ENCODE measurements around the gene SMARCA5.

The SMARCA5 gene, protein sequence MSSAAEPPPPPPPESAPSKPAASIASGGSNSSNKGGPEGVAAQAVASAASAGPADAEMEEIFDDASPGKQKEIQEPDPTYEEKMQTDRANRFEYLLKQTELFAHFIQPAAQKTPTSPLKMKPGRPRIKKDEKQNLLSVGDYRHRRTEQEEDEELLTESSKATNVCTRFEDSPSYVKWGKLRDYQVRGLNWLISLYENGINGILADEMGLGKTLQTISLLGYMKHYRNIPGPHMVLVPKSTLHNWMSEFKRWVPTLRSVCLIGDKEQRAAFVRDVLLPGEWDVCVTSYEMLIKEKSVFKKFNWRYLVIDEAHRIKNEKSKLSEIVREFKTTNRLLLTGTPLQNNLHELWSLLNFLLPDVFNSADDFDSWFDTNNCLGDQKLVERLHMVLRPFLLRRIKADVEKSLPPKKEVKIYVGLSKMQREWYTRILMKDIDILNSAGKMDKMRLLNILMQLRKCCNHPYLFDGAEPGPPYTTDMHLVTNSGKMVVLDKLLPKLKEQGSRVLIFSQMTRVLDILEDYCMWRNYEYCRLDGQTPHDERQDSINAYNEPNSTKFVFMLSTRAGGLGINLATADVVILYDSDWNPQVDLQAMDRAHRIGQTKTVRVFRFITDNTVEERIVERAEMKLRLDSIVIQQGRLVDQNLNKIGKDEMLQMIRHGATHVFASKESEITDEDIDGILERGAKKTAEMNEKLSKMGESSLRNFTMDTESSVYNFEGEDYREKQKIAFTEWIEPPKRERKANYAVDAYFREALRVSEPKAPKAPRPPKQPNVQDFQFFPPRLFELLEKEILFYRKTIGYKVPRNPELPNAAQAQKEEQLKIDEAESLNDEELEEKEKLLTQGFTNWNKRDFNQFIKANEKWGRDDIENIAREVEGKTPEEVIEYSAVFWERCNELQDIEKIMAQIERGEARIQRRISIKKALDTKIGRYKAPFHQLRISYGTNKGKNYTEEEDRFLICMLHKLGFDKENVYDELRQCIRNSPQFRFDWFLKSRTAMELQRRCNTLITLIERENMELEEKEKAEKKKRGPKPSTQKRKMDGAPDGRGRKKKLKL

DNA sequence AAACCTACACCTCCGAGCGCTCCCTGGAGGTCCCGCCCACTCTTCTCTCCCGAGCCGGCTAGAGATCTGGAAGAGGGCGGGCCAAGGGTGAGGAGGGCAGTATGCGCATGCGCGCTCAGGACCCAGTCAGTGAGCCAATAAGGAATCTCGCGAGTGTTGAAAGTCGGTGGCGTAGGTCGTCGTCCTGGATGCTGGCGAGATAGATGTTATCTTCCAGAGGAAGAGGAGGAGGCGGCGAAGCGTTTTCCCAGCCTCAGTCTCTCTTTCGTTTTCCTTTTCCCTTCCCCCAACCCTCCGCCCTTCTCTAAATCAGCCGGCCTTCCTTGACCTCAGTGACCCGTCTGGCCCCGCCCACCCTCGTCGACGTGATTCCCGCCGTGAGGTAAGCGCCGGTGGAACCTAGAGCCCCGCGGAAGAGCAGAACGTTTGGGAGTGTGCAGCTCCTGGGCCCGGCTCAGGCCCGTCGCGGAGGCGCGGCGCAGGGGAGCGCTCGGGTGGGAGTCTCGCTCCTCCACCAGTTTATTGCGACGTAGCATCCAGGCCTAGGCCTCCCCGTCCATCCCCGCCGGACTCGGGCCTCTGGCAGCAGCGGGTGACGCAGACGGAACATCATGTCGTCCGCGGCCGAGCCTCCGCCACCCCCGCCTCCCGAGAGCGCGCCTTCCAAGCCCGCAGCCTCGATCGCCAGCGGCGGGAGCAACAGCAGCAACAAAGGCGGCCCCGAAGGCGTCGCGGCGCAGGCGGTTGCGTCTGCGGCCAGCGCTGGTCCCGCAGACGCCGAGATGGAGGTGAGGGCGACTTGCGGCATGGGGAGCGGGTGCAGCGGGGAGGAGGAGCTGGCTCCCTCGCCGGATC, at the start of gene SMARCA5:
Gene SMARCA5 (plus strand): TSS at position 389 of the 855 bp plus-strand sequence. CDS start 223 bp downstream, at position 612.
- TF ChIP-seq ZNF274 (IDR thresholded peaks at IDR 0.05; ENCODE audit: low read depth, low read length) = no peak
- peak within 1 kb of the TSS; percentile 87 for H3K4me3 ChIP-seq (ENCODE audit: low read length)

DNA sequence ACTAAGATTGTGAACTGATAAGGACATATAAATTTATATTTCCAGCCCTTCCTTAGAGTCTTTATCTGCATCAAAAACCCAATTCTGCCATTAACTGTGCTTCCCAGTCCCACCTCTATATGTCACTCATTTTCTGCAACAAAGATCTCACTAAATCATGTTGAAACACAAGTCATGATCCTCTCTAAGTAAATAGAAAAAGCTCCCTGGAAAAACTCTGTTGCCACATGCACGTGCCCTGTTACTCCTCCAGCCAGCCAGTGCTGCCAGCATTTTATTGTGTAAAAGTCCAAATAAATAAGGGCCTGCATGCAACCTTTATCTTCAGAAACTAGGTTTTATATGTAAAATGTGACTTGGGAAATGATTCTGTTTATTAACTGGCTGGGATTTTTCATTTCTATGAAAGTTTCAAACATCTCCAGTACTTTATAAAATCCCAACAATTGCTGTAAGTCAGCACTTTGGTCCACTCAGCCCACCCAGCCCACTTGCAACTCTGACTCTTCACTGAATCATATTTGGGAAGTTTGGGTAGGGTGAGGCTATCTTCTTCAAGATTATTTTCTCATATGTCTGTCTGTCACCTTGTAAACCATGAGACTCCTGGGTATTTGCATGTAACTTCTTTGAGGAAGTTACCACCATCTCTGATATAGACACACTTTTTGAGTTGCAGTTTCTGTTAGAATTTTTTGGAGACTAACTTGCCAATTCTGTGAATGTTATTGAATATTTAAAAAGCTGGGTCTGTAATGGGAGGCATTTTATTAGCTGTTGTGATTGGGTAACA, 40.0 kb upstream of the SMARCA5 start:
- no peak overlapping the region for H3K4me3 ChIP-seq (ENCODE audit: low read length)
- TF ChIP-seq ZNF274 (IDR thresholded peaks at IDR 0.05; ENCODE audit: low read depth, low read length) = no peak

DNA sequence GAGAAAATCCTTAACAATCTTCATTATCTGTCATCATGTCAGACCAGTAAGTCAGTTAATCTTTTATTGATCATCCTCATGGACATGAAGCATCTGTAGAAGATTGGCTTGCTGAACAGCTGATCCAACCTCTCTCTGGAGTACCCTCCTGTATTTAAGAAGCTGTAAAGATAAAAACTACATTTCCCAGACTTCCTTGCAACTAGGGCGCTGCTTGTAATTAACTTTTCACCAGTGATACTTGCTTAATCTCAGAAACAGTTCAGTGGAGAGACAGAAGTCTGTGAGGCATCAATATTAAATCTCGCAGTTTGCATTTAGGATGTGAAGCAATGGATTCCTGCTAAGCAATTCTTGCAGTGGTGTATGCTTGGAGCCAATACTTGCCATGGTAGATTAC, 36.0 kb upstream of the SMARCA5 start:
- TF ChIP-seq ZNF274 (IDR thresholded peaks at IDR 0.05; ENCODE audit: low read depth, low read length) = no peak

DNA sequence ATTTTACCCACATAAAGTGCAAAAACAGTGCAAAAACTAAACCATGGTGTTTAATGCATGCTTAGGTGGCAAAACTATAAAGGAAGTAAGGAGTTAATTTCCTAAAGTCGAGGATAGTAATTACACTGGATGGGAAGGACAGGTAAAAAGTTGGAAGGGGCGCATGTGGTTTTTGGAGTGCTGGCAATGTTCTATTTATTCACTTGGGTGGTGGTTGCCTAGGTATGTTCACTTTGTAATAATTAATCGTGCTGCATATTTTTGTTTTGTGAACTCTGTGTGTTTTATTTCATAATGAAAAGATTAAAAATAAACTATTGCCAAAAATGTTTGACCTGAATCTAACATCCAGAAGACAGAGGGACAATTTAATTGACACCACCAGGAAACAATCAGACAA, 32.1 kb upstream of the SMARCA5 start:
- no peak overlapping the region for H3K4me3 ChIP-seq (ENCODE audit: low read length)
- TF ChIP-seq ZNF274 (IDR thresholded peaks at IDR 0.05; ENCODE audit: low read depth, low read length) = no peak

More for the DNA sequence above, 36.0 kb upstream of the SMARCA5 start:
- H3K4me3 ChIP-seq (ENCODE audit: low read length) = no peak overlapping the region

DNA sequence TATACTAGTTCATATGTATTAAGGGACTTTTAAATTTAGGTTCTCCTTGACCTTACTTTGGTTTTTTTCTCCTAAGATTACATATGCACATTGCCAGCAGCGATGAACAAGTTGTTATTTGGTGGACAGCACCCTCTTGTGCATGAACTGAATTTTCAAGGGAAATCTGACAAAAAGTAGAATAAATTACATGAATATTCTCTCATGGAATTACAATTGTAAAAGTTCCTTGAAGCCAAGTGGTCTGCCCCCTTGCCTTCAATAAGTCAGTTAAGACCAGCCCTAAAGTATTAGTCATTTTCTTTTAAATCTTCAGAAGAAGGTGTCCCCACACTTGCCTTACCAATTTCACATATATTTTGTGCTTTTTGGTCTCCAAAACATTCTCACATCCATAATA, 30.7 kb upstream of the SMARCA5 start:
- TF ChIP-seq ZNF274 (IDR thresholded peaks at IDR 0.05; ENCODE audit: low read depth, low read length) = no peak
- no peak overlapping the region for H3K4me3 ChIP-seq (ENCODE audit: low read length)

DNA sequence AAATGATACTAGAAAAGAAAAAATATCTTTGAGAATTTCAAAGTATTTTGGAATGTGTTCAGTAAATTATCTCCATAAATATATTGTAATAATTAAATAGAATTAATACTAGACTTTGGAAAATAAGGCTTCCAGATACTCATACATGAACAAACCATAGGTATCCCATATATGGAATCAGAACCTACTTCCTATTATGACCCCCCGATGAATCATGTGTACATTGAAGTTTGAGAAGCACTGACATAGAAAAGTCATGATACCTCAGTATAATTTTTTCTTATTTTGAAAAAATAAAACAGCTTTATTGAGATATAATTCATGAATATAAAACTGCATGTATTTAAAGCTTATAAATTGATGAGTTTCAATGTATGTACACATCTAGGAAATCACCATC, 27.2 kb upstream of the SMARCA5 start:
- H3K4me3 ChIP-seq (ENCODE audit: low read length) = no peak overlapping the region
- TF ChIP-seq ZNF274 (IDR thresholded peaks at IDR 0.05; ENCODE audit: low read depth, low read length) = no peak

DNA sequence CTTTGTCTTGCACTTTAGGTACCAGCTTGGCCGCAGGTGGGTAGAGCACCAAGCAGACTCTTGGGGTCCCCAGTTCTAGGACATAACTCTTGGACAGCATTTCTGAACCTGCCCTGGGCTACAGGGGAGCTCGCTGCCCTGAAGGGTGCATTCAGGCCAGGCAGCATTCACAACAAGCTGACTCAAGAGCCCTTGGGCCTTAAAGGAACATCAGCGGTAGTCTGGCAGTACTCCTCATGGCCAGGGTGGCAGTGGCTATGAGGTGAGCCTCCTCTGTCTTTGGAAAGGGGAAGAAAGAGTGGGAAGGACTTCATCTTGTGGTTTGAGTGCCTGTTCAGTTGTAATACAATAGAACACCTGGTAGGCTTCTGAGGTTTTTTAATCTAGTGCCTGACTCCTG, 24.8 kb upstream of the SMARCA5 start:
- no peak for TF ChIP-seq ZNF274 (IDR thresholded peaks at IDR 0.05; ENCODE audit: low read depth, low read length)
- H3K4me3 ChIP-seq (ENCODE audit: low read length) = no peak overlapping the region

DNA sequence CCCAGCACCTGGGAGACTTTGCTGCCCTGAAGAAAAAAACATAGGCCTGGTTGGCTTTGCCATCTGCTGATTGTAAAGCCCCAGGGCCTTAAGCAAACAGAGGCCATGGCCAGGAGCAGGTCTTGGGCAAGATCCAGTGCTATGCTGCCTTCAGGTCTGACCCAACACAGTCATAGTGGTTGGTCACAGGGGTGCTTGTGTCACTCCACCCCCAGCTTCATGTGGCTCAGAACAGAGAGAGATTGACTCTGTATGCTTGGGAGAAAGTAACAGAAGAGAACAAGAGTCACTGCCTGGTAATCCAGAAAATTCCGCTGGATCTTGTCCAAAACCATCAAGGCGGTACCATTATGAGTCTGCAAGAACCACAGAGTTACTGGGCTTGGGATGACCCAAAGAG, 24.4 kb upstream of the SMARCA5 start:
- TF ChIP-seq ZNF274 (IDR thresholded peaks at IDR 0.05; ENCODE audit: low read depth, low read length) = no peak
- H3K4me3 ChIP-seq (ENCODE audit: low read length) = no peak overlapping the region

DNA sequence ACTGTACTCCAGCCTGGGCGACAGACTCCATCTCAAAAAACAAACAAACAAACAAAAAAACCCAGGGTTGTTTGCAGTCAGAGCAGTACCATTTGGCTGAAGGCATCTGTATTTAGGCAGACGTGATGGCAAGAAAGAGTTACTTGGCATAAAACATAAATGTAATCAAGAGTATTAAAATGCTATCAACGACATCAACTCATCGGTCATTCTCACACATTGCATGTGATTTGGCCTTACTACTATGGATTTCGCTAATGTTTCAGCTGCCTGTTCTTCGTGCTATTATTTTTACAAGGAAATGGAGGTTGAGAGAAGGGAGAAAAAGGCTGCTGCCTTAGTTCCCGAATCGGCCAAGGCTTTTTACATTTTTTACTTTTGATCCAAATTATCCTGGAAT, 15.5 kb upstream of the SMARCA5 start:
- TF ChIP-seq ZNF274 (IDR thresholded peaks at IDR 0.05; ENCODE audit: low read depth, low read length) = no peak
- no peak overlapping the region for H3K4me3 ChIP-seq (ENCODE audit: low read length)

DNA sequence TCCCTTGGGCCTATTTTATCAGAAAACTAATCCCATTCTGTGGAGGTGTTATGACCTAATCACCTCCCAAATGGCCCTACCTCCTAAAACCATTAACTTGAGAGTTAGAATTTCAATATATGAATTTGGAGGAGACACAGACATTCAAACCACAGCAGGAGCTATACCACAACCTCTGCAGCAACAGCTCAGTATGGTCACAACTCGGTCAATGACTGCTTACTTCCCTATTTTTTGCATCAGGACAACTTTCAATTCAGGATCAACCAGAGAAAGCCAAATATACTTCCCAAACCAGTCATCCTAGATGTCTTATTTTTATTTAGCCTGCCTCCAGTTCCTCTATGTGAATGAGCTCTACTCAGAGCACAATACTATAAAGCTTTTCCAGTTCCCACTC, 11.3 kb upstream of the SMARCA5 start:
- no peak overlapping the region for H3K4me3 ChIP-seq (ENCODE audit: low read length)
- no peak for TF ChIP-seq ZNF274 (IDR thresholded peaks at IDR 0.05; ENCODE audit: low read depth, low read length)

DNA sequence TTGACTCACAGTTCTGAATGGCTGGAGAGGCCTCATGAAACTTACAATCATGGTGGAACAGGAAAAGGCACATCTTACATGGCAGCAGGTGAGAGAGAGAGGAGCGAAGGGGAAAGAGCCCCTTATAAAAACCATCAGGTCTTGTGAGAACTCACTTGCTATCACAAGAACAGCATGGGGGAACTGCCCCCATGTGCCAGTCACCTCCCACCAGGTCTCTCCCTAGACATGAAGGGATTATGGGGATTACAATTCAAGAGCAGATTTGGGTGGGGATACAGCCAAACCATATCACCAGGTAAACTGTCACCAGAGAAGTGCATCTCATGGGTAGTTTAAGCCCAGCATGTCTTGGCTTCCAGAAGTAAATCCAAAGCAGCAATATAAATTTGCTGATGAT, 7.5 kb upstream of the SMARCA5 start:
- no peak for TF ChIP-seq ZNF274 (IDR thresholded peaks at IDR 0.05; ENCODE audit: low read depth, low read length)
- no peak overlapping the region for H3K4me3 ChIP-seq (ENCODE audit: low read length)

DNA sequence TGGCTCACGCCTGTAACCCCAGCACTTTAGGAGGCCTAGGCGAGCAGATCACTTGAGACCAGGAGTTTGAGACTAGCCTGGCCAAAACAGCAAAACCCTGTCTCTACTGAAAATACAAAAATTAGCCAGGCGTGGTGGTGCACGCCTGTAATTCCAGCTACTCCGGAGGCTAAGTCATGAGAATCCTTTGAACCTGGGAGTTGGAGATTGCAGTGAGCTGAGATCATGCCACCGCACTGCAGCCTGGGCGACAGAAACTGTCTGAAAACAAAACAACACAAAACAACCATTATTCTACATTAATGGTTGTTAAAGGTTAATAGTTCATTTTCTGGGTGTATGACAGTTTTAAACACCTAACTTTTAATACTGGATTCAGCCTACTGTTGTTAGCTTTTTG, 1.6 kb upstream of the SMARCA5 start:
- no peak for TF ChIP-seq ZNF274 (IDR thresholded peaks at IDR 0.05; ENCODE audit: low read depth, low read length)
- H3K4me3 ChIP-seq (ENCODE audit: low read length) = no peak overlapping the region

DNA sequence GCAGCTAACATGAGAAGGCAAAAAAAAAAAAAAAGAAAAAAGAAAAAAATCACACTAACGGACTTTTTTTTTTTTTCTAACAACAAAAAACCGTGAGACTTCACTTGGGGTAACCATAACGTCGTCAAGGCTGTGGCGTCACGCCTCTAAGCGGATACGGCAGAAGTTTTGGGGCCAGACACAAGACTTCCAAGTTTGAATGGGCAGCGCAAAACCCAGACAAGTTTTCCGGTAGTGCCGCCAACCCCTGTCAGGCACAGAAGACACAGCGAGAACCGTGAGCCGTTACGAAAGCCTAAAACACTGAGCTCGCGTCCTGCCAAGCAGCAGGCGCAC, 556 bp upstream of the SMARCA5 start:
- peak overlapping the region; percentile 87 for H3K4me3 ChIP-seq (ENCODE audit: low read length)
- TF ChIP-seq ZNF274 (IDR thresholded peaks at IDR 0.05; ENCODE audit: low read depth, low read length) = no peak
